ENCODE measurements around the gene FRYL.

- no peak for TF ChIP-seq NRF1 (IDR thresholded peaks at IDR 0.05; ENCODE audit: low read depth, low read length)
- TF ChIP-seq SUZ12 (IDR thresholded peaks at IDR 0.05; ENCODE audit: low read length) = no peak
- no peak for TF ChIP-seq JUN (IDR thresholded peaks at IDR 0.05; ENCODE audit: low read depth, low read length)
- TF ChIP-seq POLR2A (IDR thresholded peaks at IDR 0.05; ENCODE audit: control extremely low read depth in 1 of 2, low read depth in 2 of 2, low read length in 2 of 2) = no peak
- no peak for TF ChIP-seq CTCF (IDR thresholded peaks at IDR 0.05; ENCODE audit: control extremely low read depth in 1 of 3, insufficient read depth in 1 of 3, low read depth in 1 of 3, low read length in 3 of 3)
- TF ChIP-seq SIX5 (IDR thresholded peaks at IDR 0.05; ENCODE audit: low read depth, low read length) = no peak
- no peak for TF ChIP-seq TAF7 (optimal IDR thresholded peaks at IDR 0.05; ENCODE audit: borderline replicate concordance, low read depth, low read length)
- no peak for TF ChIP-seq MAX (IDR thresholded peaks at IDR 0.05)
- no peak for TF ChIP-seq ZNF274 (IDR thresholded peaks at IDR 0.05; ENCODE audit: borderline replicate concordance, extremely low read depth, low read length)
- TF ChIP-seq SP1 (IDR thresholded peaks at IDR 0.05; ENCODE audit: low read depth, low read length) = no peak
- no peak for TF ChIP-seq YY1 (IDR thresholded peaks at IDR 0.05; ENCODE audit: low read depth, low read length)
These were observed 81.8 kb downstream of the FRYL start for GRCh38 chr4:48698029-48698971.

Data from H1 (cell line).